T-helper 2 cell treated with Interferon-gamma antibody and Interleukin-4, amounts not matched to agents 100 ng/mL and 5 ng/mL, for 36 hours (primary cell): ENCODE measurements around the gene CAP2. TPM values are rescaled to one million over a fixed set of nuclear protein-coding genes. Genes with fewer than 3 reads are reported as not detected.

Source experiments
- total RNA-seq: library from RNA; stranded (reverse); gene quantifications from 2 replicates; pipeline ENCODE4 v1.2.3, GENCODE V29; 2022

CAP2 gene
- total RNA-seq, 1 donor from 2014 or later: not detected

Other genes with a start within 250 kb of the CAP2 start
- gene RBM24, start 112.2 kb upstream of the CAP2 start, total RNA-seq: not detected in 2 replicates
- 7.5 and 8.1 TPM in 2 replicates for gene FAM8A1, start 206.7 kb downstream of the CAP2 start, total RNA-seq